ENCODE measurements around the gene MYG1. TPM values are rescaled to one million over a fixed set of nuclear protein-coding genes. Genes with fewer than 3 reads are reported as not detected.

The MYG1 gene
- total RNA-seq, 2 experiments from 2014 or later = 53.4 to 64.9 TPM

GRCh38 chr12:53352331-53353256 is 53.1 kb downstream of the MYG1 start:
- Histone ChIP-seq H2AFZ (ENCODE audit: low read length) (peak overlapping the region; percentile 44; the same call in 1 of the 2 replicates), H3K9me2 (ENCODE audit: insufficient read depth, low read length) (no peaks in the 10 kb centered on the region), H3K36me3 (ENCODE audit: insufficient read depth, low read length) (no peaks in the 10 kb centered on the region), H4K20me1 (ENCODE audit: insufficient read depth, low read length) (no peaks in the 10 kb centered on the region), H3K4me3 (ENCODE audit: low read depth, low read length, poor library complexity, severe bottlenecking) (no peak overlapping the region), H3K4me2 (ENCODE audit: low read length) (no peak overlapping the region), H3K79me2 (ENCODE audit: insufficient read depth, low read depth, low read length) (no peaks in the 10 kb centered on the region), H3K9me3 (ENCODE audit: low read length) (no peaks in the 10 kb centered on the region), H3K27ac (ENCODE audit: low read depth, low read length, poor library complexity, severe bottlenecking) (no peak overlapping the region), H3K4me1 (ENCODE audit: insufficient read depth, low read length, poor library complexity, severe bottlenecking) (no peaks in the 10 kb centered on the region)
- ChIA-PET POLR2A (interaction anchor here (0.5 to 2.8 kb wide), 6 partner anchors 9 to 228 kb away, joined by 3 to 9 read pairs (median 5); partner anchors contain the start of gene SP1), CTCF (ENCODE audit: unreplicated experiment) (interaction anchor here (0.5 to 2.1 kb wide), 15 partner anchors 21 to 156 kb away, joined by 3 to 11 read pairs (median 4); partner anchors contain the start of genes AAAS and SP1)
- TF ChIP-seq EZH2phosphoT487 (IDR thresholded peaks at IDR 0.05; ENCODE audit: borderline replicate concordance, low read depth, low read length) = no peak
- TF ChIP-seq, protein P1, sequence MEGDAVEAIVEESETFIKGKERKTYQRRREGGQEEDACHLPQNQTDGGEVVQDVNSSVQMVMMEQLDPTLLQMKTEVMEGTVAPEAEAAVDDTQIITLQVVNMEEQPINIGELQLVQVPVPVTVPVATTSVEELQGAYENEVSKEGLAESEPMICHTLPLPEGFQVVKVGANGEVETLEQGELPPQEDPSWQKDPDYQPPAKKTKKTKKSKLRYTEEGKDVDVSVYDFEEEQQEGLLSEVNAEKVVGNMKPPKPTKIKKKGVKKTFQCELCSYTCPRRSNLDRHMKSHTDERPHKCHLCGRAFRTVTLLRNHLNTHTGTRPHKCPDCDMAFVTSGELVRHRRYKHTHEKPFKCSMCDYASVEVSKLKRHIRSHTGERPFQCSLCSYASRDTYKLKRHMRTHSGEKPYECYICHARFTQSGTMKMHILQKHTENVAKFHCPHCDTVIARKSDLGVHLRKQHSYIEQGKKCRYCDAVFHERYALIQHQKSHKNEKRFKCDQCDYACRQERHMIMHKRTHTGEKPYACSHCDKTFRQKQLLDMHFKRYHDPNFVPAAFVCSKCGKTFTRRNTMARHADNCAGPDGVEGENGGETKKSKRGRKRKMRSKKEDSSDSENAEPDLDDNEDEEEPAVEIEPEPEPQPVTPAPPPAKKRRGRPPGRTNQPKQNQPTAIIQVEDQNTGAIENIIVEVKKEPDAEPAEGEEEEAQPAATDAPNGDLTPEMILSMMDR (conservative IDR thresholded peaks at IDR 0.05; ENCODE audit: low read length) = peak; percentile 93
- BruUV-seq (replicated peaks) = no TSS peak
- intact Hi-C loops (cut with micrococcal nuclease; ENCODE audit: unreplicated experiment) = loop anchor here (1.0 kb wide), 3 partner anchors 27 to 156 kb away; no protein-coding TSS in a partner anchor
- peak; percentile 88 for DNase-seq (ENCODE audit: low spot score)

- no peaks in the 10 kb centered on the region for H3K36me3 ChIP-seq (ENCODE audit: insufficient read depth, low read length)
- H4K20me1 ChIP-seq (ENCODE audit: insufficient read depth, low read length) = no peaks in the 10 kb centered on the region
- no peaks in the 10 kb centered on the region for H3K9me3 ChIP-seq (ENCODE audit: low read length)
- ChIA-PET POLR2A (interaction anchor here (1.5 to 2.8 kb wide), 3 partner anchors 8 to 68 kb away, joined by 5 to 9 read pairs (median 7); partner anchors contain the start of gene SP1), CTCF (ENCODE audit: unreplicated experiment) (interaction anchor here (0.6 to 2.1 kb wide), 5 partner anchors 26 to 141 kb away, joined by 3 to 11 read pairs (median 6); partner anchors contain the start of gene SP1)
- DNase-seq (ENCODE audit: low spot score) = no peak
- no peaks in the 10 kb centered on the region for H3K79me2 ChIP-seq (ENCODE audit: insufficient read depth, low read depth, low read length)
- TF ChIP-seq, protein P1 (conservative IDR thresholded peaks at IDR 0.05; ENCODE audit: low read length) = no peak
- no peak for TF ChIP-seq EZH2phosphoT487 (IDR thresholded peaks at IDR 0.05; ENCODE audit: borderline replicate concordance, low read depth, low read length)
- H2AFZ ChIP-seq (ENCODE audit: low read length) = no peak overlapping the region; the same call in 1 of the 2 replicates
- no peaks in the 10 kb centered on the region for H3K4me1 ChIP-seq (ENCODE audit: insufficient read depth, low read length, poor library complexity, severe bottlenecking)
- no peaks in the 10 kb centered on the region for H3K9me2 ChIP-seq (ENCODE audit: insufficient read depth, low read length)
- no peak overlapping the region for H3K27ac ChIP-seq (ENCODE audit: low read depth, low read length, poor library complexity, severe bottlenecking)
- H3K4me3 ChIP-seq (ENCODE audit: low read depth, low read length, poor library complexity, severe bottlenecking) = no peak overlapping the region
- H3K4me2 ChIP-seq (ENCODE audit: low read length) = no peak overlapping the region
- BruUV-seq (replicated peaks) = no TSS peak
- intact Hi-C loops (cut with micrococcal nuclease; ENCODE audit: unreplicated experiment) = no loop called here
These were observed 53.8 kb downstream of the MYG1 start for GRCh38 chr12:53353257-53353655.

All from OCI-LY7 (cell line).